ENCODE data around the gene RAB7A. TPM values are rescaled to one million over a fixed set of nuclear protein-coding genes. Genes with fewer than 3 reads are reported as not detected.

Gene RAB7A
- total RNA-seq, 4 donors from 2014 or later = 120 to 154 (median 133) TPM

DNA sequence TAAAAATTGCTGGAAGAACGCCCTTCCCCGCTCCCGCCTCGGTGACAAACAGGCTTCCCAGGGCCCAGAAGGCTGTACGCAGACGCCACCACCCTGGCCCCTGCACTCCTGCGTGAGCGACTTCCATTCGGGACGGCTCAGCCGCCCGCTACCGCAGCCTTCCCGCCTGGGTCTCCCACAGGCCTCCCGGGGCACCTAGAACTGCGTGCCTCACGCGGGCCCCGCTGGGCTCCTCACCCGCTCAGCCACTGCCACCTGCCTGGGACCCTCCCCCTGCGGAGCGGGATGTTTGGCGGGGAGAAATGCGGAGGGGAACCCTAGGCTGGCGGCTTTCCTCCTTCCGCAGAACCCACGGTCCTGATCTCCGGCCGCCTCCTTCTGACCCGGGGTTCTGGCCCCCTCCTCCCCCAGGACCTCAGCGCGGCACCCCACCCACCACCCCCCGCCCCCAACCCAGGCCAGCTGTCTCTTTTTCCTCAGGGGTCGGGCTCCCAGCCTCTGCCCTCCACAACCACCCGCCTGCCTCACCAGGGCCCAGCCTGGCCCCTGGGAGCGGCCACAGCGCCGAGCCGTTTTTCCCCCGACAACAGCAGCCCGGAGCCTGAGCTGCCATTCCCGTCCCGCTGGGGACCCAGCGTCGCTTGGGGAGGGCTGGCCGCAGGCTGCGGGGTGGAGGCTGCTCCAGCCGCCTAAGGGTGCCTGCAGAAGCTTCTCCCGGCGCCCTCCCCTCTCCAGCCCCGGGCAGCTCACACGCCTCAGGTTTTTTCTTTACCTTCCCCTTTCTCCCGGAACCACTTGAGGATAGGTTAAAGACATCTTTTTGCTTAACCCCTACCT lies 27.6 kb upstream of the RAB7A start:
- H3K4me3 ChIP-seq = peak overlapping the region; percentile 66
- no peak for TF ChIP-seq POLR2A (IDR thresholded peaks at IDR 0.05)
- TF ChIP-seq, protein P1, sequence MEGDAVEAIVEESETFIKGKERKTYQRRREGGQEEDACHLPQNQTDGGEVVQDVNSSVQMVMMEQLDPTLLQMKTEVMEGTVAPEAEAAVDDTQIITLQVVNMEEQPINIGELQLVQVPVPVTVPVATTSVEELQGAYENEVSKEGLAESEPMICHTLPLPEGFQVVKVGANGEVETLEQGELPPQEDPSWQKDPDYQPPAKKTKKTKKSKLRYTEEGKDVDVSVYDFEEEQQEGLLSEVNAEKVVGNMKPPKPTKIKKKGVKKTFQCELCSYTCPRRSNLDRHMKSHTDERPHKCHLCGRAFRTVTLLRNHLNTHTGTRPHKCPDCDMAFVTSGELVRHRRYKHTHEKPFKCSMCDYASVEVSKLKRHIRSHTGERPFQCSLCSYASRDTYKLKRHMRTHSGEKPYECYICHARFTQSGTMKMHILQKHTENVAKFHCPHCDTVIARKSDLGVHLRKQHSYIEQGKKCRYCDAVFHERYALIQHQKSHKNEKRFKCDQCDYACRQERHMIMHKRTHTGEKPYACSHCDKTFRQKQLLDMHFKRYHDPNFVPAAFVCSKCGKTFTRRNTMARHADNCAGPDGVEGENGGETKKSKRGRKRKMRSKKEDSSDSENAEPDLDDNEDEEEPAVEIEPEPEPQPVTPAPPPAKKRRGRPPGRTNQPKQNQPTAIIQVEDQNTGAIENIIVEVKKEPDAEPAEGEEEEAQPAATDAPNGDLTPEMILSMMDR (IDR thresholded peaks at IDR 0.05) = no peak
- no peak for TF ChIP-seq EP300 (IDR thresholded peaks at IDR 0.05)
- TF ChIP-seq POLR2AphosphoS5 (IDR thresholded peaks at IDR 0.05) = no peak
- peak in 1 of 2 donors; percentile 70 for DNase-seq (ENCODE audit: low spot score in 2 of 2)
- H3K27ac ChIP-seq = peak overlapping the region; percentile 74
- no peaks in the 10 kb centered on the region for H3K9me3 ChIP-seq
- H3K4me1 ChIP-seq = peaks cover 4% of the 10 kb centered on the region
- 1% methylated on average over 50 of the region's 53 CpGs for WGBS
- H3K36me3 ChIP-seq = no peaks in the 10 kb centered on the region
- H3K27me3 ChIP-seq = no peaks in the 10 kb centered on the region

- Histone ChIP-seq H3K4me3 (no peak overlapping the region), H3K27me3 (no peaks in the 10 kb centered on the region), H3K36me3 (no peaks in the 10 kb centered on the region), H3K27ac (no peak overlapping the region), H3K9me3 (no peaks in the 10 kb centered on the region), H3K4me1 (peaks cover 4% of the 10 kb centered on the region)
- TF ChIP-seq POLR2AphosphoS5 (IDR thresholded peaks at IDR 0.05) = no peak
- no peak for TF ChIP-seq EP300 (IDR thresholded peaks at IDR 0.05)
- TF ChIP-seq, protein P1 (IDR thresholded peaks at IDR 0.05) = no peak
- TF ChIP-seq POLR2A (IDR thresholded peaks at IDR 0.05) = no peak
- WGBS = 76% methylated on average over 11 of the region's 11 CpGs
- no peak for DNase-seq (ENCODE audit: low spot score in 2 of 2)
Observed at GRCh38 chr3:128701342-128702212, 24.4 kb upstream of the RAB7A start.

DNA sequence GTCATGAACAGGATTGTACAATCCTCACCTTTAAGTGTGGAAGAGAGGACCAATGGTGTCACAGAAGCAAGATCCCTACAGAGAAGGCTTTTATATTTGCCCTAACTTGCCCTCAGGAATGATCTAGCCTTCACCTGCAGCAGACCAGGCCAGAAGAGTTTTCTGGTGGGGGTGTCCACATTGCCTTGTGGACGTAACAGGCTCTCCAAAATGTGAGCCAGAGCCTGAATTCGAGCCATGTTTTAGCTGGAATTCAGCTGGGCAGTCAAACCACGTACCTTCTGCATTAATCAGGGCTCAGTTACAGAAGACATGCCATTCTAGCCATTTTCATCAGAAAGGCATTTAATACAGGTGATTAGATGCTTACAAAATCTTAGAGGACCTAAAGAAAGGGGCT lies 23.6 kb upstream of the RAB7A start:
- WGBS = 74% methylated on average over 3 of the region's 3 CpGs
- H3K27ac ChIP-seq = no peak overlapping the region
- no peak for DNase-seq (ENCODE audit: low spot score in 2 of 2)
- TF ChIP-seq, protein P1 (IDR thresholded peaks at IDR 0.05) = no peak
- TF ChIP-seq POLR2AphosphoS5 (IDR thresholded peaks at IDR 0.05) (no peak), POLR2A (IDR thresholded peaks at IDR 0.05) (no peak), EP300 (IDR thresholded peaks at IDR 0.05) (no peak)
- H3K4me3 ChIP-seq = no peak overlapping the region
- peaks cover 4% of the 10 kb centered on the region for H3K4me1 ChIP-seq
- H3K9me3 ChIP-seq = no peaks in the 10 kb centered on the region
- H3K36me3 ChIP-seq = no peaks in the 10 kb centered on the region
- no peaks in the 10 kb centered on the region for H3K27me3 ChIP-seq

DNA sequence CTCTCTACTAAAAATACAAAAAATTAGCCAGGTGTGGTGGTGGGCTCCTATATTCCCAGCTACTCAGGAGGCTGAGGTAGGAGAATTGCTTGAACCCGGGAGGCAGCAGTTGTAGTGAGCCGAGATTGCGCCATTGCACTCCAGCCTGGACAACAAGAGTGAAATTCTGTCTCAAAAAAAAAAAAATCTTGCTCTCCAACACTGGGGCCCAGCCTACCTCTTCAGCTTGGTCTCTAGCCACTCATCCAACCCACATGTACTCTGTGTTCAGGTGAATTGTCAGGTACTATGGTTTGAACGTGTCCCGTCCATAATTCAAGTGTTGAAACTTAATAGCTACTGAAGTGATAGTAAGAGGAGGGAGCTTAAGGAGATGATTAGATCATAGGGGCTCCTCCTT lies 22.4 kb upstream of the RAB7A start:
- H3K9me3 ChIP-seq = no peaks in the 10 kb centered on the region
- H3K27ac ChIP-seq = no peak overlapping the region
- H3K36me3 ChIP-seq = no peaks in the 10 kb centered on the region
- H3K27me3 ChIP-seq = no peaks in the 10 kb centered on the region
- 95% methylated on average over 5 of the region's 5 CpGs for WGBS
- TF ChIP-seq EP300 (IDR thresholded peaks at IDR 0.05) (no peak), POLR2AphosphoS5 (IDR thresholded peaks at IDR 0.05) (no peak), POLR2A (IDR thresholded peaks at IDR 0.05) (no peak)
- TF ChIP-seq, protein P1 (IDR thresholded peaks at IDR 0.05) = no peak
- no peak for DNase-seq (ENCODE audit: low spot score in 2 of 2)
- peaks cover 6% of the 10 kb centered on the region for H3K4me1 ChIP-seq
- no peak overlapping the region for H3K4me3 ChIP-seq
